ENCODE results near the gene KRTAP5-10.
"Not testable (repeated sequence)": the region's sequence is repeated elsewhere in the genome, so short reads cannot be mapped to it uniquely, and the experiment has no call there.

Gene KRTAP5-10

DNA sequence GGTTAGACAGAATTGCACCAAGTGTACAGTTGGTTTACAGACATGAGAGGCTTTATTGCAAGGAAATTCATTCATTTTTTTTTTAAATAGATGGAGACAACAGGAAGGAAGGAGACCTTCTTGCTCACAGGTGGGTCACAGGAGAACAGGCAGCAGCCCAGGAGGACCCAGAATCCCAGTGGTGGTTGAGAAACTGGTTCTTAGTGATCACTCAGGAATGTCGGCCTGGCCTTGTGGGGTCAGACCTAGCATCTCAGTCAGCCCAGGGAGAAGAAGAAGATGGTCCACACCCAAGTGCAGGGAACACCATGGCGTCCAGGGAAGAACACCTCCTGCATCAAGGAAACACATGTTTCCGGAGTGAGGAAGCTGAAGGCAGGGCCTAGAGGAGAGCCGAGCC lies 16.5 kb downstream of the KRTAP5-10 start:
- H3K4me3 ChIP-seq (replicated peaks; ENCODE audit: insufficient read depth, low read length), result no peak overlapping the region
- H3K27me3 ChIP-seq (ENCODE audit: insufficient read depth, poor library complexity, severe bottlenecking), result no peaks in the 10 kb centered on the region
- no peak for DNase-seq (ENCODE audit: low read depth in 1 of 2, low spot score in 1 of 2)
- no peak for TF ChIP-seq SPI1 (IDR thresholded peaks at IDR 0.05; ENCODE audit: borderline replicate concordance, low read depth)
- H3K27ac ChIP-seq (replicated peaks), result no peak overlapping the region

DNA sequence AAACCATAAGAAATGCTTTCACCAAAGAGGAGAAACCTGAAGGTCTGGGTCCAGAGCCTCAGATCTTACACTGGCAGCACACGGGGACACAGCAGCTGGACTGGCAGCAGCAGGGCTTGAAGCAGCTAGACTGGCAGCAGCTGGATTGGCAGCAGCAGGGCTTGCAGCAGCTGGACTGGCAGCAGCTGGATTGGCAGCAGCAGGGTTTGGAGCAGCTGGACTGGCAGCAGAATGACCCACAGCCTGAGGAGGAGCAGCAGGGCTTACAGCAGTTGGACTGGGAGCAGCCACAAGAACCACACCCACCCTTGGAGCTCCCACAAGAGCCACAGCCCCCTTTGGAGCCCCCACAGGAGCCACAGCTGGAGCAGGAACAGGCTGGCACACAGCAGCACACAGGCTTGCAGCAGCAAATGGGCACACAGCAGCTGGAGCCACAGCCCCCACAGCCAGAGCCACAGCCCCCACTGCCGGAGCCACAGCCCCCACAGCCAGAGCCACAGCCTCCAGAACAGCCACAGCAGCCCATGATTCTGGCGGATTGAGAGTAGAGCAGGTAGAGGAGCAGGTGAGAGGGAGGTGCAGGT lies 17.0 kb downstream of the KRTAP5-10 start, which contains the start of gene KRTAP5-11:
KRTAP5-11 (minus strand) TSS at position 567 of the 587 bp plus-strand sequence; CDS start at position 529, 38 bp downstream.
- DNase-seq (ENCODE audit: low read depth in 1 of 2, low spot score in 1 of 2), result no peak
- Histone ChIP-seq H3K27me3 (ENCODE audit: insufficient read depth, poor library complexity, severe bottlenecking) (no peaks in the 10 kb centered on the region), H3K4me3 (replicated peaks; ENCODE audit: insufficient read depth, low read length) (no peak within 1 kb of the TSS), H3K27ac (replicated peaks) (no peak within 1 kb of the TSS)
- TF ChIP-seq SPI1 (IDR thresholded peaks at IDR 0.05; ENCODE audit: borderline replicate concordance, low read depth), result no peak
- TF ChIP-seq GABPA (IDR thresholded peaks at IDR 0.05; ENCODE audit: low read depth), result no peak
- TF ChIP-seq, protein P1, sequence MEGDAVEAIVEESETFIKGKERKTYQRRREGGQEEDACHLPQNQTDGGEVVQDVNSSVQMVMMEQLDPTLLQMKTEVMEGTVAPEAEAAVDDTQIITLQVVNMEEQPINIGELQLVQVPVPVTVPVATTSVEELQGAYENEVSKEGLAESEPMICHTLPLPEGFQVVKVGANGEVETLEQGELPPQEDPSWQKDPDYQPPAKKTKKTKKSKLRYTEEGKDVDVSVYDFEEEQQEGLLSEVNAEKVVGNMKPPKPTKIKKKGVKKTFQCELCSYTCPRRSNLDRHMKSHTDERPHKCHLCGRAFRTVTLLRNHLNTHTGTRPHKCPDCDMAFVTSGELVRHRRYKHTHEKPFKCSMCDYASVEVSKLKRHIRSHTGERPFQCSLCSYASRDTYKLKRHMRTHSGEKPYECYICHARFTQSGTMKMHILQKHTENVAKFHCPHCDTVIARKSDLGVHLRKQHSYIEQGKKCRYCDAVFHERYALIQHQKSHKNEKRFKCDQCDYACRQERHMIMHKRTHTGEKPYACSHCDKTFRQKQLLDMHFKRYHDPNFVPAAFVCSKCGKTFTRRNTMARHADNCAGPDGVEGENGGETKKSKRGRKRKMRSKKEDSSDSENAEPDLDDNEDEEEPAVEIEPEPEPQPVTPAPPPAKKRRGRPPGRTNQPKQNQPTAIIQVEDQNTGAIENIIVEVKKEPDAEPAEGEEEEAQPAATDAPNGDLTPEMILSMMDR (IDR thresholded peaks at IDR 0.05; ENCODE audit: insufficient read depth, low read length), result no peak
- TF ChIP-seq, protein P2, sequence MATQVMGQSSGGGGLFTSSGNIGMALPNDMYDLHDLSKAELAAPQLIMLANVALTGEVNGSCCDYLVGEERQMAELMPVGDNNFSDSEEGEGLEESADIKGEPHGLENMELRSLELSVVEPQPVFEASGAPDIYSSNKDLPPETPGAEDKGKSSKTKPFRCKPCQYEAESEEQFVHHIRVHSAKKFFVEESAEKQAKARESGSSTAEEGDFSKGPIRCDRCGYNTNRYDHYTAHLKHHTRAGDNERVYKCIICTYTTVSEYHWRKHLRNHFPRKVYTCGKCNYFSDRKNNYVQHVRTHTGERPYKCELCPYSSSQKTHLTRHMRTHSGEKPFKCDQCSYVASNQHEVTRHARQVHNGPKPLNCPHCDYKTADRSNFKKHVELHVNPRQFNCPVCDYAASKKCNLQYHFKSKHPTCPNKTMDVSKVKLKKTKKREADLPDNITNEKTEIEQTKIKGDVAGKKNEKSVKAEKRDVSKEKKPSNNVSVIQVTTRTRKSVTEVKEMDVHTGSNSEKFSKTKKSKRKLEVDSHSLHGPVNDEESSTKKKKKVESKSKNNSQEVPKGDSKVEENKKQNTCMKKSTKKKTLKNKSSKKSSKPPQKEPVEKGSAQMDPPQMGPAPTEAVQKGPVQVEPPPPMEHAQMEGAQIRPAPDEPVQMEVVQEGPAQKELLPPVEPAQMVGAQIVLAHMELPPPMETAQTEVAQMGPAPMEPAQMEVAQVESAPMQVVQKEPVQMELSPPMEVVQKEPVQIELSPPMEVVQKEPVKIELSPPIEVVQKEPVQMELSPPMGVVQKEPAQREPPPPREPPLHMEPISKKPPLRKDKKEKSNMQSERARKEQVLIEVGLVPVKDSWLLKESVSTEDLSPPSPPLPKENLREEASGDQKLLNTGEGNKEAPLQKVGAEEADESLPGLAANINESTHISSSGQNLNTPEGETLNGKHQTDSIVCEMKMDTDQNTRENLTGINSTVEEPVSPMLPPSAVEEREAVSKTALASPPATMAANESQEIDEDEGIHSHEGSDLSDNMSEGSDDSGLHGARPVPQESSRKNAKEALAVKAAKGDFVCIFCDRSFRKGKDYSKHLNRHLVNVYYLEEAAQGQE (IDR thresholded peaks at IDR 0.05; ENCODE audit: insufficient replicate concordance, low read depth), result no peak
- no peak for TF ChIP-seq POLR2AphosphoS5 (IDR thresholded peaks at IDR 0.05; ENCODE audit: low read depth)

GRCh38 chr11:71582969-71583368 lies 17.6 kb downstream of the KRTAP5-10 start:
- not testable (repeated sequence) for DNase-seq (ENCODE audit: low read depth in 1 of 2, low spot score in 1 of 2); H3K27me3 ChIP-seq (ENCODE audit: insufficient read depth, poor library complexity, severe bottlenecking); H3K27ac ChIP-seq (replicated peaks); H3K4me3 ChIP-seq (replicated peaks; ENCODE audit: insufficient read depth, low read length)

GRCh38 chr11:71585673-71586072 lies 20.3 kb downstream of the KRTAP5-10 start:
- DNase-seq (ENCODE audit: low read depth in 1 of 2, low spot score in 1 of 2), result not testable (repeated sequence)

GRCh38 chr11:71588314-71588713 lies 23.0 kb downstream of the KRTAP5-10 start:
- H3K4me3 ChIP-seq (replicated peaks; ENCODE audit: insufficient read depth, low read length); DNase-seq (ENCODE audit: low read depth in 1 of 2, low spot score in 1 of 2); H3K27ac ChIP-seq (replicated peaks); H3K27me3 ChIP-seq (ENCODE audit: insufficient read depth, poor library complexity, severe bottlenecking): not testable (repeated sequence)

More at GRCh38 chr11:71585673-71586072, 20.3 kb downstream of the KRTAP5-10 start:
- H3K27me3 ChIP-seq (ENCODE audit: insufficient read depth, poor library complexity, severe bottlenecking); H3K4me3 ChIP-seq (replicated peaks; ENCODE audit: insufficient read depth, low read length); H3K27ac ChIP-seq (replicated peaks): not testable (repeated sequence)

- H3K27ac ChIP-seq (replicated peaks); H3K4me3 ChIP-seq (replicated peaks; ENCODE audit: insufficient read depth, low read length); H3K27me3 ChIP-seq (ENCODE audit: insufficient read depth, poor library complexity, severe bottlenecking): not testable (repeated sequence)
- peak in 1 of 2 experiments; percentile 24 for DNase-seq (ENCODE audit: low read depth in 1 of 2, low spot score in 1 of 2)
Observed at GRCh38 chr11:71588822-71589545, 23.6 kb downstream of the KRTAP5-10 start.

GRCh38 chr11:71589546-71589920 lies 24.2 kb downstream of the KRTAP5-10 start:
- not testable (repeated sequence) for DNase-seq (ENCODE audit: low read depth in 1 of 2, low spot score in 1 of 2); H3K27me3 ChIP-seq (ENCODE audit: insufficient read depth, poor library complexity, severe bottlenecking); H3K27ac ChIP-seq (replicated peaks); H3K4me3 ChIP-seq (replicated peaks; ENCODE audit: insufficient read depth, low read length)

DNA sequence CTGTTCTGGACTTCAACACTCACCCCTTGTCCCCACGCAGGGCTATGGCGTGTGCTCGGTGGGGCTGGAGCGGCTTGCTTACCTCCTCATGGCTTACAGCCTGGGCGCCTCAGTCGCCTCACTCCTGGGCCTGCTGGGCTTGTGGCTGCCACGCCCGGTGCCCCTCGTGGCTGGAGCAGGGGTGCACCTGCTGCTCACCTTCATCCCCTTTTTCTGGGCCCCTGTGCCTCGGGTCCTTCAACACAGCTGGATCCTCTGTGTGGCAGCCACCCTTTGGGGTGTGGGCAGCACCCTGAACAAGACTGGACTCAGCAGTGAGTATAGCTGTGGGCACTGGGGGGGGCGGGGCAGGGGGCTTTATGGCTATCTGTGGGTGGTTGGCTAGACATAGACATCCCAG lies 37.9 kb downstream of the KRTAP5-10 start:
- not testable (repeated sequence) for H3K27ac ChIP-seq (replicated peaks); H3K27me3 ChIP-seq (ENCODE audit: insufficient read depth, poor library complexity, severe bottlenecking); DNase-seq (ENCODE audit: low read depth in 1 of 2, low spot score in 1 of 2); H3K4me3 ChIP-seq (replicated peaks; ENCODE audit: insufficient read depth, low read length)

DNA sequence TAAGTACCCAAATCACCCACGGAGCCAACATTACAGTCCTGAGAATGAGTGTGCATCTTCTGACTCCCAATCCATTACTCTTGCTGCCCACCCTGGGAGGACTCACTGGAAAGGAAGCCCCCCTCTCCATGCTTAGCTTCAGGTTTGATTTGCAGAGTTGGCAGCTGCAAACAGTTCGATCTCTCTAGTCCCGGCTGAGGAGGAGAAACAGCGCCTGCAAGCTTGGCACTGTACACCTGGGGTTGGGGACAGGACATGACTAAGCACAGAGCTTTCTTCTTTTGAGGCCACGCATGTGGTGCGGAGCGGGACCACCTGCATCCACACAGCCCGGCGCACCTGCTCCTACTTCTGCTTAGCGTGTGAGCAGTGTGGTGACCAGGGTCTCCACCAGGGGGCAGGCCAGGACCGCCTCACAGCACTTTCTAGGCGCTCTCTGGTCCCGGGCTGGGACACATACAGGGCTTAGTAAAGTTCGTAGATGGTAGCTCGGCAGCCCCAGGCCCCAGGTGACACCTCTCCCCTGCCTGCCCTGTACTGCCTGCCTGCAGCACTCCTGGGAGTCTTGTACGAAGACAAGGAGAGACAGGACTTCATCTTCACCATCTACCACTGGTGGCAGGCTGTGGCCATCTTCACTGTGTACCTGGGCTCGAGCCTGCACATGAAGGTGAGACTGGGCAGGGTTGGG lies 39.6 kb downstream of the KRTAP5-10 start:
- H3K4me3 ChIP-seq (replicated peaks; ENCODE audit: insufficient read depth, low read length); H3K27me3 ChIP-seq (ENCODE audit: insufficient read depth, poor library complexity, severe bottlenecking); H3K27ac ChIP-seq (replicated peaks): not testable (repeated sequence)
- DNase-seq (ENCODE audit: low read depth in 1 of 2, low spot score in 1 of 2), result peak in 1 of 2 experiments; percentile 25

- H3K4me3 ChIP-seq (replicated peaks; ENCODE audit: insufficient read depth, low read length); H3K27ac ChIP-seq (replicated peaks); DNase-seq (ENCODE audit: low read depth in 1 of 2, low spot score in 1 of 2); H3K27me3 ChIP-seq (ENCODE audit: insufficient read depth, poor library complexity, severe bottlenecking): not testable (repeated sequence)
Observed at GRCh38 chr11:71606853-71607519, 41.6 kb downstream of the KRTAP5-10 start.
